D341Med (cell line): ENCODE measurements around the gene ADARB1.
A peak's percentile ranks its signal among the peaks of the same experiment; 100 is the strongest.

Source experiments
- DNase-seq: peaks from one replicate; pipeline ENCODE4 v3.0.0; 2012; ENCODE audit warnings: low spot score

Gene ADARB1

DNA sequence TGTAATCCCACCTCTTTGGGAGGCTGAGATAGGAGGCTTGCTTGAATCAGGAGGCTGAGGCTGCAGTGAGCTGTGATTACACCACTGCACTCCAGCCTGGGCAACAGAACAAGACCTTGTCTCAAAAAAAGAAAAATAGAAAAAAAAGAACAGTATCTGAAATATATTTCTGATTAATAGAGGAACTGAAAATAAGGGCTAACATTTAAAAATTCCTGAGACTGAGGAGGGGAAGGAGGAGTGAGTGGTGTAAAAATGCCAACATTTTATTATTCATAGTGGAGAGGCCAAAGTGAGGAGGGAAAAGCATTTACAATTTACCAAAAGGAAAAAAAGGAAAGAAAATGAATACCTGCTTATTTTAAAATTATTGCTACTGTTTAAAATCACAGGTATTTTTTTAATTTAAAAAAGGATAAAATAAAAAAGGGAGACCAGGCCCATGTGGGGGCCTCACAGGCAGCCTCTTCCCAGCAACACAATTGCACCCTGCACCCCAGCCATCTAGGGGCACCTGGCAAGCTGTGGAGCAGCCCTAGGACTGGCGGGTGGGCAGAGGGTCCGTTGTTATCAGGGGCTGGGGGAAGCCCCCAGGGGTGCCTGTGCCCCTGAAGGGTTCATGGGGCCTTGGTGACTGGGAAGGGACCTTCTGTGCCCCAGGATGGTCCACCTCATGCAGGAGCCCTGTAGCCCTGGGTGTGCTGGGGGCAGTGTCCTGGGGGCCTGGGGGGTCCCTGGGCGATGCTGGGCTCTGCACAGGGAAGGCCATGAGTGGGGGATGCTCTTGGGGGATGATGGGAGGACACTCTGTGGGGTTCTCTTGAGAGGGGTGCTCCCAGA is 34.8 kb upstream of the ADARB1 start:
- no peak for DNase-seq

DNA sequence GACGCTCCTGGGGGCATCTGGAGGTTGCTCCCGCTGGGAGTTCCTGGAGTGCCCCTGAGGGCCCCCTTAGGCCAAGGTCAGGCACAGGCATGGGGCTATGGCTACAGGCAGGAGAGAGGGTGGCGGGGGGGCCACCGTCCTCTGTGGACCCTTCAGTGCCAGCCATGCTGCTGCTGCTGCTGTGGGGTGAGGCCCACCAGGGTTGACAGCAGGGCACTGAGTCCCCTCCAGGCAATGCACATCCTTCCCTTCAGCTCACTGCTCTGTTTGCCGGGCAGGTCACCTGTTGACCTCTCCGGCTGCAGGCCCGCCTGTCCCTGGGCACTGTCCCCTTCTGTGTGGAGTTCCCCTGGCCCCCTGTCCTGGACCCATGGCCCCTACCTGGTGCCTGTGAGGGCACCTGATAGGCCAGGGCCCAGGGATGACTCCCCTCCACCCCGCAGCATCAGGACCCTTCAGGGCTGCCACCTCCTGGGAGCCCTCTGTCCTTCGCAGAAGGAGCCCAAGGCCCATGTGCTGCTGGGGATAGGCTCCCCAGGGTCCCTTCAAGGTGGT is 34.1 kb upstream of the ADARB1 start:
- no peak for DNase-seq

DNA sequence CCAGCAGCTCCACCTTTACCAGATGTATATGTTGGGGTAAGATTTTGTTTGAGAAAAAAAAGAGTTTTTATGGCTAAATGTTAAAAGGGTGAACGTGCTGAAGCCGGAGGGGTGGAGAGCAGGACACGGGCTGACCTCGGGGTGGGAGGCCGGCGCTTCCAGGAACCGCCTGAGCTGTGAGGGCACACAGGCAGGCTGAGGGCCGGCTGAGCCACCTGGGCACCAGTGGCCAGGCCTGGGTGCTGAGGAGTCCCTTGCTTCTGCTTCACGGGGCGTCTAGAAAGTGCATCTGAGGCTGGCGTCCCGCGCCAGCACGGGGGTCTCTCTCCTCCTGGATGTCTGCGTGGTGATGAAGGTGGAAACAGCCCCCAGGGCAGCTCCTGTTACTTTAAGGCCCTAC is 33.6 kb upstream of the ADARB1 start:
- no peak for DNase-seq

DNA sequence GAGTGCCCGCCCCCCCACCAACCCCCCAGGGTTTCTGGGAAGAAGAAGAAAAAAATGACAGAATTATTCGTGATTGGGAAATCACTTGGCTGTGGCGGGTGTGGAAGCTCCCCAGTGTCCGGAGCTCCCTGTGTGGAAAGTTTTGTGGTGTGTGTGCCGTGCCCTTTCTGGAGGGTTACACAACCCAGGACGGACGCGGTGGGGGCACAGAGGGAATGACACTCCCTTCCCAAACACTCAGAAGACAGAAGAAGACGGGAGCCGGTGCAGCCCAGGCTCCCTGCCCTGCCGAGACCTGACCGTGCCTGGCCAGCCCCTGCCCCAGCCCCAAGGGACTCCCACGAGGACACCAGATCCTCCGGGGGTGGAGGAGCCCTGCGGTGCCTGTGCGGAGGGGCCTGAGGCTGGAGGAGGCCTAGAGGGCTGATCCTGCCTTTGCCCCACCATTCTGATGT is 33.0 kb upstream of the ADARB1 start:
- no peak for DNase-seq

DNA sequence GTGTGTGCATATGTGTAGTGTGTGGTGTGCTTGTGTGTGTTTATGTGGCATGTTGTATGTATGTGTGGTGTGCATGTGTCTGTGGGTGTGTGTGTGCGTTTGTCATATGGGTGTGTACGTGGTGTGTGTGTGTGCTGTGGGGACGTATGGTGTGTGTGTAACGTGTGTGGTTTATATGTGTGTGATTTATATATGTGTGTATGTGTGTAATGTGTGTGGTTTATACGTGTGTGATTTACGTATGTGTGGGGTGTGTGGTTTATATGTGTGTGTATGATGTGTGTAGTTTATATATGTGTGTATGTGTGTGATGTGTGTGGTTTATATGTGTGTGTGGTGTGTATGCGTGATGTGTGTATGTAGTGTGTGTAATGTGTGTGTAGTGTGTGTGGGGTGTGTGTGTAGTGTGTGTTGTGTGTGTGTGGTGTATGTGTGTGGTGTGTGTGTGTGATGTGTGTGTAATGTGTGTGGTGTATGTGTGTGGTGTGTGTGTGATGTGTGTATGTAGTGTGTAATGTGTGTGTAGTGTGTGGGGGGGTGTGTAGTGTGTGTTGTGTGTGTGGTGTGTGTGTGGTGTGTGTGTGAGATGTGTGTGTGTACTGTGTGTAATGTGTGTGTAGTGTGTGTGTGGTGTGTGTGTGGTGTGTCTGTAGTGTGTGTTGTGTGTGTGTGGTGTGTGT is 32.3 kb upstream of the ADARB1 start:
- no peak for DNase-seq

DNA sequence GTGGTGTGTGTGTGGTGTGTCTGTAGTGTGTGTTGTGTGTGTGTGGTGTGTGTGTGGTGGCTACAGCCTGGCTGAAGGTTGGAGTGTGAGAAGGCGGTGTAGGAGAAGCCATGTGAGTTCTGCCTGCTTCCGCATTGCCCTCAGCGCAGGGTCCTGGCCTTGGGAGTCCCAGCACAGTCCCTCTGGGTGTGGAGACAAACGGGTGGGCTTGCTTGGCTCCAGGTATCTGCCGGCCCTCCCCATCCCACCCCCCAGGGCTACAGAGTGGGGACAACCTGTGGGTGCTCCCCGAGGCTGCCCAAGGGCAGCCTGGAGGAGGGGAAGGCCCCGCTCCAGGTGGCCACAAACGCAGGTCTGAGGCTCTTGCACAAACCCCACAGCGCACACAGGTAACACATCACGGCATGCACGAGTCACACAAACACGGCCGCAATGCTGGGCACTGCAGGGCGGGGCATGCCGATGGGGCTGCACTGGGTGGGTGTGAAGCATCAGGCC is 31.7 kb upstream of the ADARB1 start:
- no peak for DNase-seq

DNA sequence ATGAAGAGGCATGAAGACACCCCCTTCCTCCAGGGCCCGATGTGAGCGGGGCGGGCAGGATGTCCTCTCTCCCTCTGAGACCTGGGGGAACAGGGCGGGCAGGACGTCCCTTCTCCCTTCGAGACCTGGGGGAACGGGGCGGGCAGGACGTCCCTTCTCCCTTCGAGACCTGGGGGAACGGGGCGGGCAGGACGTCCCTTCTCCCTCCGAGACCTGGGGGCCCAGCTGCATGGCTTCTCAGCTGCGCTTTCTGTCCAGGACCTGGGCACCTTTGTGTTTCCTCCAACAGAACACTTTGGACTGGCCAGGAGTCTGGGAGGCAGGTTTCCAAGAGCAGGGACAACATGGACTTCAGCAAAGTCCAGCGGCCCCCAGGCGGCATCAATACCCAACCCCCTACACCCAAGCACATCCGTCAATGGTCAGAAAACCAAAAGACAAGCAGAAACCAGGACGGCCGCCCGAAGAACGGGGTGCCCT is 30.8 kb upstream of the ADARB1 start:
- no peak for DNase-seq

DNA sequence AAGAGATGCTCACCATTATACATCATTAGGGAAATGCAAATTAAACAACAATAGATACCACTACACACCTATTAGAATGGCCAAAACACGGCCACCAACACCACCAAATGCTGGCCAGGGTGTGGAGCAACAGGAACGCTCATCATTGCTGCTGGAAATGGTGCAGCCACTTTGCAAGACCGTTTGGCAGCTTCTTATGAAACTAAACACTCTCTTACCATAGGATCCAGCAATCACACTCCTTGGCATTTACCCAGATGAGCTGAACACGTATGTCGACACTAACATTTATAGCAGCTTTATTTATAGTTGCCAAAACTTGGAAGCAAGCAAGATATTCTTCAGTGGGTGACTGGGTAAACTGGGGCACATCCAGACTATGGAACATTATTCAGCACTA is 28.9 kb upstream of the ADARB1 start:
- no peak for DNase-seq

DNA sequence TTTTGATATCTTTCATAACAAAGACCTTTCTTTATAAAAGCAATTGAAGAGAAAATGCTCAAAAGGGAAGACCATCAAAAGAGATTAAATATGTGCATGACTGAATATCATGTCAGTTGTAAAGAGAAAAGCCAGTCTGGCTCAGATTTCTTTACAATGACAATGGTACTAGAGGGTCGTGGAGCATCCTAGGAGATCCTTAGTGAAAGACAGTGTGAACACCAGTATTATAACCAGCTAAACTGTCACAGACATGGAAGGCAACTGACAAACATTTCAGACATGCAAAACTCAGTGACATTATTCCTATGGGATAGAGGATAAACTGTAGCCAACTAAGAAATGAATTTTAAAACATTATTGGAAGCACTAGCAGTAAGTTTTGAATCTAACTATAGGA is 27.1 kb upstream of the ADARB1 start:
- DNase-seq: no peak

DNA sequence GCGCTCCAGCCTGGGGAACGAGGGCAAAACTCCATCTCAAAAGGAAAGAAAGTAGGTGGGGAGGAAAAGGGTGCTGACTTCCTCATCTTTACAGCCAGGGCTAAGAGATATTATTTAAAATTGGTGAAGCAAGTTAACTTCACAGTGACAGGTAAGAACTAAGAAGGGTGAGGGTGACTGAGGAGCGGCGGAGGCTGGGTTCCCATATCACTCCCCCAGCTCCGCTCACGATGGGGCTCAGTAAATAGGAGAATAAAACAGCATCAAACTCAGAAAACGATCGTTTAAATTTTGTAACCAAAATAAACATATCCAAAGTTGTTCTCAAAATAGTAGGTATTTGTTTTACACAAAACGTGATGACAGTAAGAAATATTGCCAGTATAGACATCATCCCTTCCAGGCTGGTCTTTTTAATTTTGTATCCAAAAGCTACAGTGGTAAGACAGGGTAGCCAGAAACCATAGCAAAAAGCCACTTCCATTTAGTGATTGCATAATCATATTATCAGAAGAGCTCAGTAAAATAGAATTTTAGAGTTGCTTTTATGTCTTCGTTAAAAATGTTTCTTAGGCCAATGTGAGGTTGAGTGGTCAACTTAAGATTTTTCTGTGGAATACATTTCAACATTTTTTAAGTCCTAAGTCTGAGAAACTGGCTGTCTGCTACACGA is 26.2 kb upstream of the ADARB1 start:
- DNase-seq: peak; percentile 4

DNA sequence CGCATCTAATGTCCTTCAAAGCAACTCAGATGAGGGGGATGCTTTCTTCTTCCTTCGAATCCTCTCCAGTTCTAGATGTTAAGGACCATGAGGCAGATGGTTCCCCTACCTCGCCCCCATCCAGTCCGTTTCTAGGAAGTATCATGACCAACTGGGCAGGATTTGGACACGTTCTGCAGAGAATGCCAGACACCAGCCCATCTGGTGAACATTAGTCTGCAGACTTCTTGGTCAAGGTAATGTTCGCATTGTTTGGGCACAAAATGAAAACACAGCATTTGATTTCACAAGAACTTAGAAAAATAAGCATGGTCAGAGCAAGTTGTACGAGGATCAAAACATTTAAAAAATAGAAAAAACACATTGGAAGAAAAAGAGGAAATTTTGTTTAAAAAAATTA is 25.4 kb upstream of the ADARB1 start:
- DNase-seq: peak; percentile 5

DNA sequence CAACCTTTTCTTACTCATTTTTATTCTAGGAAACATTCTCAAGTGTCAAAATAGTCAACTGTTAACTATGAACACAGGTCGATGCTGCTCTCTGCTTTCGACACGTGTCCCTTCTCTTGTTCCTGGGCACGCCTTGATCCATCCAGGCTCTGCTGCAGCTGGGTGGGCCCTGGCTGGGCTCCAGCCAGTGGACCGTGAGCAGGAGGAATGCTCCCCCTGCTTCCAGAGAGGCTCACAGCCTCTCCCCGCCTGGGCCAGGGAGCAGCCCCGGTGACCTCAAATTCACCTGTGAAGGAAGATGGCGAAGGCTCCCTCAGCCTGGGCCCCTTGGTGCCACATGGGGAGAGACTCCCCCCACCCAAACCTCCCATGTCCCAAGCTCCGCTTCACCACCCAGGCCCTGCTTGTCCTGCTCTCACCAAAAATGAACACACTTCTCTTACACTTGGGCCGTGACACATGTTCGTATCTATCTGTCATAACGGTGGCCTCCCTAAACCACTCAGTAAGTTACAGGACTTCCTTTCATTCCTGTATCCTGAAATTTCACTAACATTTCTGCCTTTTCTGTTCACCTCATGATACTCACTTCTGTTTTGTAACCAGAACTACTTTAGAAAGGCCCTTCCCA is 24.6 kb upstream of the ADARB1 start:
- peak; percentile 18 for DNase-seq

DNA sequence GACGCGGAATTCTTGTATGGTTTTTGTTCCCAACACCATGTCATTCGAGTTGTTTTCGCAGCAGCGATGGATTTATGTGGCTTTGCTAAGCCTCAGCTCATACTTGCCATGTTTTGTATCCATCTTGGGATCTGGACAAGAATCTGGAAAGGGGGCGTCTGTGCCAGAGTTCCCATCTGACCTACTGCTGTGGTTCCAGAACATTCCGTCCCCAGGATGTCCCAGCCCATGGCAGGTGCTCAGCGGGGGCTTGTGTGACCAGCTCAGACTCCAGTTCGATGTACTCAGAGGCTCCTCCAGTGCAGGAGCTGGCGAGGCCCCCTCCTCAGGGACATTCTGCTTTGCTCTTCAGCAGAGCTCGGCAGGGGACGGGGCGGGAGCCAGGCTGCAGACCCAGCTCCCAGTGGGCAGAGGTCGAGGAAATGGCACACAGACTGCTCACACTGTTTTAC is 24.0 kb upstream of the ADARB1 start:
- DNase-seq: peak; percentile 20

DNA sequence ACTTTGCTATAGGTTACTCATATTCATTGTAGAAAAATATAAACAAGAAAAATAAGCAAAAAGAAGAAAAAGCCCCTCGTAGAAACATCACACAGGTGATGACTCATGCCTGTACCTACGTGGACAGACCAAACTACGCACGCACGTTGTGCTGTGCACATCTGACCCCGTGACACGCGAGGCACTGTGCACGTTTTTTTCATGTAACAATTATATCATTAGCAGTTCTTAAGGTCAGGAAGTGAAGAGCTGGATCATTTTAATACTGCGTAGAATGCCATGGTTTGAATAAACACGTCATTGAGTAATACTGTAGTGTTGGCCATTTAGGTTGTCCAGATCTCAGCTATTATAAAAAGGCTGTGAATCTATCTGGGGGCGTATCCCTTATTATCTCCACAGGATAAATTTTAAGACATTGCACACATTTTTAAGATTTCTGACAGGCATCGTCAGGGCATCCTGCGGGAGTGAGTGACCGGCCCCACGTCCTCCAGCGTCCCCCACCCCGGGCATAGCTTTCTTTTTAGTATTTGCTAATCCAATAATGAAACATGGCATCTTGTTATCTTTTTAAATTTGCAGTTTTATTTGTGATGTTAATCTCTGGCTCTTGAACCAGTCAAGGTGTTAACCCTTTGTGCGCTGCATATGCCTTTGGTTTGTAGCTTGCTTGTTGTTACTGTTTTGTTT is 23.4 kb upstream of the ADARB1 start:
- peak; percentile 21 for DNase-seq

DNA sequence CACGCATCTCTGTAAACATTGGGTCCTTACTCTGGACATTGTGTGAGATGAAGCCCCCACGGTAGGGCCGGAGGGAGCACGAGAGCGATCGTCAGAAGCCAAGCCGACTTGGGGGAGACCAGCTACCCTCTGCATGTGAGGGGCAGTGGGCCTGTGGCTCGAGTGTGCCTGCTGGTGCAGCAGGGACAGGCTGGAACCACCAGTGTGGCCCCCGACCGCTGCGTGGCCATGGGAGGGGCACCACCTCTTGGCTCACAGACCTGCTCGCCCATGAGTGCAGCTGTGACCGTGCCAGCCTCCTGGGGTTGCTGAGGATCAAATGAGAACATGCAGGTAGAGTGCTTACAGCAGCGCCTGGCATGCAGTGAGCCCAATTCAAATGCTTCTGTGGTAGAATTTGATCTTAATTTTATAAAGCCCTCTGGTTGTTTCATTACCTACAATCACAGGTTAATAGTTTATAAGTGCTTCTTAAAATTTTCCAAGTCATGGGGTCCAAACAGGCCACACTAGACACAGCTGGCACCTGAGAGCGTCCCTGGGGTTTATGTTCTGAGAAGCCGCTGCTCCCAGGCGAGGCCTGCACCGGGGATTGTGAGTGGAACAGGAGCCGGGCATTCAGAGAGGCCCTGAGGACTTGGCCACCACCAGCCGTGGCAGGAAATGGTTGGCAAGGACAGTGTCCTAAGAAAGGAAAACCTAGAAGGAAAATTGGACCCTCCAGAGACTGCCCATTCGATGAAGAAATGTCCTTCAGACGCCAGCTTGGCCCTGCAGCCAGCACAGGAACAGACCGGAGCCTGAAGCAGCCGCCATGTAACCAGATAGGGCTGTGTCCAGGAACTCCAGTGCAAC is 22.6 kb upstream of the ADARB1 start:
- DNase-seq: peak; percentile 15

DNA sequence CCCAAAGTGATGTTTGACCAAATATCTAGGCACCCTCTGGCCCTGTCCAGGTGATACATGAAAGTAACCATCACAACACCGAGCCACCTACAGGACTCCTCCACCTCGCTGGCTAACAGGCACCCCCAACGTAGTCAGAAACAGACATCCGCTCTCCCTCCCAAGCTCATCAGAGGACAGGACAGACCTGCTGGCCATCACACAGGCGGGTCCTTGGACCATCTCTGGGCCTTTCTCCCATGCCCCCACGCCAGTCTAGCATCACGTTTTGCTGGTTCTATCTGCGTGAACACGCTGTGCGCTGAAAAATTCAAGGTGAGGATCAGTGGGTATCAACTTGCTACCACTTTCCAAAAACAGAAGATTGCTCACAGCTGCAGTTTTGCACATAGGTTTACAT is 21.4 kb upstream of the ADARB1 start:
- no peak for DNase-seq

DNA sequence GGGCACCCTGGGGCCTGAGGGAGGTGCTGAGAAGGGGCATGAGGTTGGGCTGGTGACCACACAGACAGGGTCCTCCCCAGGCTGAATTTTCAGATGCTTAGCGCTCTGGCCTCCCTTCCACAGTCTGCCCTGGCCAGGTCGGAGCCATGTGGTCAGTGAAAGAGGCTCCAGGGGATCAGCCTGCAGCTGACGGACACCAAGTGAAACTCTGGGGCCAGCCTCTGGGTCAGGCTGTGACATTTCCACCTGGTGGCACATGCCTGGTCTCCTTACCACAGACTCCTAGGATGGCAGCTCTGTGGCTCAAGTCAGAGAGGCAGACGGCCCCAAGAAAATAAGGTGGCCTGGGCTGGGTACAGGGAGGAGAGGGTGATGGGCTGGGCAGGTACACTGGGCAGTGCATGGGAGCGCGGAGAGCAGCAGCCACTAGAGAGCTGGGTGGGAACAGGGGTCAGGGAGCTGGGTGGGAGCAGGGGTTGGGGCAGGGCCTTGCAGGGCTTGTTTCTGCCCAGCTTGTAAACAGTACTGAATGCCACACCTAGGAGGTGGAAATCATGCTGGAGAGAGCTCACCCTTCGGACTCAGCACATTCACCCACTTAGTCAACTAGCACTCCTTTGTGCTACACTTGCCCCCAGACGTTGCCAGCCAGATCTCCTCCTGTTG is 20.7 kb upstream of the ADARB1 start:
- DNase-seq: peak; percentile 14

DNA sequence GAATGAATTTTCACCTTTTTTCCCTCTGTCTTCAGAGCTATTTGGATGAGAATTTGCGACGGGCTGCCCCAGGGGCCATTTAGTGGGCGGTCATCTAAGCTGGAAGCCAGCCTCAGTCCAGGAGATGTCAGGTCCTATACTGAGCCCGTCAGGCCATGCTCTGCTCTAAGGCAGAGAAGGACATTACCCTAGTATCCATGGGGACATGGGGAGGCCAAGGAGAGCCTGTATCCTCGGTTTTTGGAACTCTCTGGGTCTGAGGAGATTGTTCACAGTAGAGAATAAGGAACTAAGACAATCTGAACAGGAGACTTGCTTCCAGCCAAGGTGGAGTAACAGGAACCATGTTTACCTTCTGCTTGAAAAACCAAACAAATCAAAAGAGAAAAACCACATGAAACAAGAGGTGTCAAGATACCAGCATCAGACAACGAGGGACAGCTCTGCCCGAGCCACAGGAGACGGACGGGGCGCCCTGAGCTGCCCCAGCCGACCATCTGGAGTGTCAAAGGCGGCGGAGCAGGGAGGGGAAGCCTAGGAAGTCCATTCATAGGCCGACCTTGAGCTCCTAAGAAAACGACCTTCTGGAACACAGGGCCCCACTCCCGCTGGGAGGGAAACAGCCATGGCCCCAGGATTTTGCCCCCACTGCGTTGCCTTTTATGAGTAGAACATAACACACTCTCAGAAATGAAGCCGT is 20.0 kb upstream of the ADARB1 start:
- no peak for DNase-seq
